Suppressor macrophage treated with lipopolysaccharide for 4 hours (primary cell): ENCODE results near the gene HS2ST1.

Experiments used
- DNase-seq: peaks from one replicate; pipeline ENCODE4 v3.0.0-alpha.2; 2020

HS2ST1 gene

GRCh38 chr1:87117761-87118368, 203.4 kb downstream of the HS2ST1 start:
- no peak for DNase-seq

- peak; percentile 39 for DNase-seq
These were observed 205.2 kb downstream of the HS2ST1 start for GRCh38 chr1:87119541-87120140.

DNA sequence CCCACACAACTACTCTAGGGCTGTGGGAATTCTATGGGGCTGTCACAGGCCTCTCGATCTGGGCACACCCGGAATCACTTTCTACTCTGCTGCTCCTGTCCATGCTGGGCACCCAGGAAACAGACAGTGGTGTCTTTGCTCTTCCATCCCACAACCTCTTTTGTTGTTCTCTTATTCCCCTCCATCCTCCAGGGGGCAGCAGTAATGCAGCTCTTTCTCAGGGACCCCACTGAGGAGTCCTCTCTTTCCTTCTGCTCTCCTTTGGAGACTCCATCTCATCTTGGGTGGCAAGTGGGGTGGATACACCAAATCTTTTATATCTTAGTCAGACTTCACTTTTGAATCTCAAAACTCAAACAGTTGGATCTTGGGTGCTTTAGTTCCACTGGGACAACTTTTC, 206.3 kb downstream of the HS2ST1 start:
- no peak for DNase-seq

- no peak for DNase-seq
These were observed 207.3 kb downstream of the HS2ST1 start for GRCh38 chr1:87121711-87122163.

- no peak for DNase-seq
These were observed 207.8 kb downstream of the HS2ST1 start for GRCh38 chr1:87122243-87122642.

GRCh38 chr1:87123610-87124009, 209.2 kb downstream of the HS2ST1 start:
- no peak for DNase-seq

DNA sequence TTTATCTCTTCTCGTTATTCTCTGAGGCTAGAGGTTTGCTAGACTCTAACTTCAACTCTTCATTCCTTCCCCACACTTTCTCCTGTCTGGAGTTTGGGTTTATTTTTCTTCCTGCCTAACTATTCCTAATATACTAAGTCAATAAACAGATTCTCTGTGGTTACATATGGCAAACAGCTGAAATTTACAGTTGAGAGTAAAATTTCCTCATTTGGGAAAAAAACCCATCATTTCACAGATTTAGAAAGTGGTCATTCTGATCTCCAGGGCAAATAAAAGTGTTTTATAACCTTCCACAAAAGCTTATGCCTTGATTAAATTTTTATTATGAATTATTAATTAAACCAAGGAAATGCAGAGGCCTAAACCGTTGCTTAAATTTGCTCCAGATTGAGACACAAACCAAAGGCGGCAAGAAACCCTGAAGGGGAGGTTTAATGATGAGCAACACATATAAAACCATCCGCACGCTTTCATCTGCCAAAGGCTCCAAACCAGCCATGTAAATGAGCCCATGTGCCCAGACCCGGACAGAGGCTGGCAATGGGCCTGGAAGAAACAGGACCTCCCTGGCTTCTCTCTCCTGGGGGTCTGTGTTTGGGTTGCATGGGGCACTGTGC, 212.6 kb downstream of the HS2ST1 start:
- DNase-seq = no peak

- DNase-seq = no peak
These were observed 213.1 kb downstream of the HS2ST1 start for GRCh38 chr1:87127581-87127980.

DNA sequence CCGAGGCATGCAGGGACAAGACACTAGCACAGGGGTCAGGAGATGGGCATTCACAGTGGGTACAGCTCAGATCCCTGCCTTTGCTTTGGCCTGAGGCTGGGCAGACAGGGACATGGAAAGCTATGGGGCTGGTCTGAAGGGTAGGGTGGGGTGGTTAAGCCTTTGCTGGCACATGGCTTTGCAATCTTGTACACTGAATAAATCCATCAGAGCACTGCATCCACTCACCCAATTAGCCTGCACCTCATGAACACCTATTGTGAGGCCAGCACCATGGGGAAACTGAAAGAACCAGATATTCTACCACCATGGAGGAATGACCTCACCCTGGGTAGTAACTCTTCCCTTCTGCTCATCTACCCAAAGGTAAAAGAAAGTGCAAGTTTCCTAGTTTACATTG, 214.6 kb downstream of the HS2ST1 start:
- no peak for DNase-seq

GRCh38 chr1:87129606-87130005, 215.2 kb downstream of the HS2ST1 start:
- no peak for DNase-seq

DNA sequence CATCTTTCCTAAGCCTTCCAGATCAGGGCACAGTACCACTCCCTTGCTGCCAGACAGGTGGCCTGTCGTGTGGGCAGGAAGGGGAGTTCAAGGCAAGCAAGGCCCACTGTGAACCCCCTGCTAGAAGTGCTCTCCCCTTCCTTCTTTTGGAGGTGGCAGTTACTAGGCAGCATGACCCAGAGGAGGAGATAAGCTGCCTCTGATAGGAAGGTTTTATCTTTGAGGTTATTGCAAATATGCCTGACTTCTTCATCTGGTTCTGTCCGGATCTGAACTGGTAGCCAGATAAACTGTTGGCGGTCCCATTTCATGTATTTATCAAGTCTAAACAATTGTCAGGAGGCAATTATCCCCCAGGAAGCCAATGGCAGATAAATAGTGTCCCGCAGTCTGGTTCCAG, 216.0 kb downstream of the HS2ST1 start:
- no peak for DNase-seq

DNA sequence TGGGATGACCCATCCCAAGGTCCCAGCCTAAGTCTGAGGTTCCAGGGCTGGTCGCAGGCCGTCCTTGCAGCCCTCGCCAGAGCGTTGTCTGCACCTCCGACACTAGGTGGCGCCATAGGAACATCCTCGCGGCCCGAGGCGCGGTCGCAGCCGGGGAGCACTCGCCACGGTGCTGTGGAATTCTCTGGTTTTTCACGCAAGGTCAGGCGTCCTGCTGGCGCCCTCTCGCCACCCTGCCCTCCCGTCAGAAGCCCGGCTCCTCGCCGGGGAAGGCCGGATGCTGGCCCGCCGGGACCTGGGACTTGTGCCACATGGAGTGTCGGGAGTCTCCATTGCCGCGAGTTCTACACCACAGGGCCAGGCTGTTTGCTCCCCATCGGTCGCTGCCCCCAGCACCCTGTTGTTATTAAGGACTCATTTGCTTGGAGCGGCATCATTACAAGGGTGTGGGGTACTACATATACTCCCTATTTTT, 217.4 kb downstream of the HS2ST1 start:
- DNase-seq = peak; percentile 90

DNA sequence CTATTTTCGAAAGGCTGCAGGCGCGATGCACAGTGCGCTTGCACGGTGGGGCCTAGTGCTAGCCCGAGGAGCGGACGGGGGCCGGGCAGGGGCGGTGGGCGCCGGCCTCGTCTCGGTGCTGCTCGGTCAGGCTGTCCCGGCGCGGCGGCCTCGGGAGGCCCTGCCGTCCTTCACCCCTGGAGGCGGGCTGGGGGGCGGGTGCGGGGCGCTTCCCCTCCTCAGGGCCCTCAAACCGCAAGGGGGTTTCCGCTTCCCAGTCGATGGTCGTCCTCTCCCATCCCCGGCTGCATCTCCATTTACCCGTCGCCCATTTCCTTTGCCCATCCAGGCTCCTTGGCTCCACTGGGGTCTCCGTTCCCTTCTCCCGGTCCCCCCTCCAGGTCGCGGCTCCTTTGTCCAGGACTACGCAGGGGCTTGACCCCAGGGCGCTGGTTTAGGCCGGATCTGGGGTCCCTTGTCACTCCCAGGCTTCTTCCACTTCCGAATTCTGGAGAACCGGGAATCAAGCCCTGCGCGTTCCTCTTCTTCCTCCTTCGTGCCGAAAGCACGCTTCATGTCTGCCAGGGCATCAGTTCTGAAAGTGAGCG, 217.9 kb downstream of the HS2ST1 start:
- no peak for DNase-seq

- no peak for DNase-seq
These were observed 219.6 kb downstream of the HS2ST1 start for GRCh38 chr1:87134061-87134460.

- no peak for DNase-seq
These were observed 220.3 kb downstream of the HS2ST1 start for GRCh38 chr1:87134625-87135328.

- DNase-seq = no peak
These were observed 220.9 kb downstream of the HS2ST1 start for GRCh38 chr1:87135329-87135712.

DNA sequence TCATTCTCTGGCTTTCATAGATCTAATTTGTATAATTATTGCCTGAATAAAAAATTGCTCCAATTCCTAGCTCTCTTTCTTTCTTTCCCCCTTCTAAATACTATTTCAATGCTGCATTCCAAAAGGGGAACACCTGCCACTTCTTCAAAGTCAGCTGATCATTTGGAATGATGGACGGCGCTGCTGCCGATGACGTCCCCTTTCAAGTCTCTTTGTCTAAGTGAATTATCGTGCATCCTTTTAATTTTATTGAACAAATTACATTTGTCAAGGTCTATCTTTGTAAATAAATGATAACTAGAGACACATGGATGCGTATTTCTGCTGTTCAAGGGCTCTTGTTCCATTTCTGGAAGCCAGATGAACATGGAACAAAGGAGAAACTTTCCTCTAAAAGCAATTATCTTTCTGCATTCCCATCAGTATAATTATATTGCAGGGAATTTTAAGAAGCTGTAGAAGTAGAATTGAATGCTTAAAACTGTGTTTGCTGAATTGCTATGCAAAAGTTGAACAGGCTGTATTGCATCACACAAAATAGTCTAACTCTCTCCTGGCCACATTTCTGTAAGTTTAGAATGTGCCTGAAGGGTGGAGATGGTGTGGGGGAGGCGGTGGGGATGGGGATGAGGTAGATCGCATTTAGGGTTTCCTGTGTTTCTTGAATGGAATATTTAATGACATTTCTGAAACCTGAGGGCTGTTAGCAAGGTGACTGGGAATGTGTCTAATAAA, 222.3 kb downstream of the HS2ST1 start:
- no peak for DNase-seq

DNA sequence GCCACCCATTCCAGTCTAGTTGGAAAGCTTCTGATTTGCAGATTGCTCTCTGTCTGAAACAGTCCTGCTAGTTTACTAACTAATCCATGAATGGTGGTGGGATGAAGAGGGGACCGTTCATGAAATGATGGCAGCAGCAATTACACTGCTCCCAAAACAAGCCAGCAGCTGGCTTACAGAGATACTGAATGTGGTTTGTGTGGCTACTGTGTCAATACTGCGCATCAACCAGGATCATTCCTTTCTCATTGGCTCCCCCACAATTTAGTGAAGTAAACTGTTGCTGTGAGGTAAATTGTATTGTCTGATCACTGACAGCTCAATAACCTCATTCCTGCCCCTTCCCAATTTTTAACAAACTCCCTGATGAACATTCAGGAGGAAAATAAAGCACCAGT, 222.9 kb downstream of the HS2ST1 start:
- no peak for DNase-seq

DNA sequence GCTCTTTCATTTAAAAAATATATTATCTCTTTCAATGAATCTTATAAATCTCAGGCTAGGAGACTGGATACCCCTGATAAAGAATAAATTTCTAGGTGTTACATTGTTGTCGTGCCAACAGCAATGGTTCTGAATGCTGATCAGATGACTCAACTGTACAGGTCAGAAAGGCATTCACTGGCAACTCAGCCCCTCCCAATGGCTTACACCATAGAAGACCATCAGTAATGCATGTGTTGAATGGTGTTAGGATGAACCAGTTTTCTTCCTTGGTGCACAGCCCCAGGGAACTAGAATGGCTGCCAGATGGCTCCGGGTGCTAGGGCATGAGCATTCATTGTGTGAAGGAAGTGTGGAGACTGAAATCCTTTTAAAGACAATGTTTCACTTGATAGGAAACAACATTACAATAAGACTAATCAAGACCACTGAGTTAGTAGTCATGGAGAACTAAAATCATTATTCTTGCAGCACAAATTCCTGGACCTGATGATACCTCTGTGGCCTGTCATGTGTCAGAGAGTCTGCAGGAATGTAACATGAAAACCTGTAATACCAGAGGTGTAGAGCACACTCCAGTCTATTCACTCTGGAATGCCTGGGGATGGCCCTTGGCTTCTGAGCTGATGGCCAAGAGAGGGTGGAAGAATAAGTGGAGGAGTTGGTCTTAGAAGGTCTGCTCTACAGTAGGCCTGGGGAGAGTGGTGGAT, 226.6 kb downstream of the HS2ST1 start:
- DNase-seq = no peak

DNA sequence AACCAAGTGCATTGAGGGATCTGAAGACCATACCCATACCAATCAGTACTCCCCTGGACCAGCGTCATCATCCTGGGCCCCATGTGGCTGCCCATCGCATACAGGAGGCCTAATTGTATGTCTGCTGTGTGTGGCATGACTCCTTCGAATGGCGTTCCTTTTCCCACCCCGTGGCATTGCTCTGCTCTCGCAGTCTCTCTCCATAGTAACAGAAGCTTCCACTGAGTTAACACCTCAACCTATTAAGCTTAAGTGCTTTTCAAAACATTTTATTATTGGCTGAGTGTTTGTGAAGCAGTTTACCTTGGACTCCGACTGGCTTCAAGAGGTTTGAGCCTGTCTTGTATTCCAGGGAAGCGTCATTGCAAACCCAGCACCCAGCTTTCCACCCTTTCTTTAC, 227.1 kb downstream of the HS2ST1 start:
- DNase-seq = no peak

- no peak for DNase-seq
These were observed 229.1 kb downstream of the HS2ST1 start for GRCh38 chr1:87143413-87144135.
